K562 (cell line): Measurements from ENCODE around the gene TMEM117. TPM values are rescaled to one million over a fixed set of nuclear protein-coding genes. Genes with fewer than 3 reads are reported as not detected.

Experiments used
- ATAC-seq: fragments of 200-7000 bp; cut with Tn5 transposase; 3 replicates; pipeline ENCODE4 v1.9.1; 2020; ENCODE audit warnings: moderate library complexity
- BruUV-seq: library from RNA; stranded (reverse); fragments of 400-500 nt; replicated peaks from 2 replicates; lab custom pipeline; 2021; lab: Mats Ljungman, UMichigan
- CTCF ChIA-PET: fragments of 300-600 bp; formaldehyde crosslinking; extraction: SDS; loops from one replicate; lab custom pipeline; 2021; ENCODE audit warnings: low intra/inter-chr PET ratio; lab: Yijun Ruan, JAX
- POLR2A ChIA-PET: fragments of 300-600, 350-650 bp; sonication (Branson Sonifier 250); formaldehyde crosslinking; extraction: SDS; loops from one replicate; lab custom pipeline; 2021; ENCODE audit warnings: antibody characterized with exemption, inconsistent platforms; lab: Yijun Ruan, JAX
- DNase-seq, 4 experiments: peaks; one replicate each; pipeline versions ENCODE4 v3.0.0 to v3.0.0-alpha.2; 2011 to 2018; ENCODE audit warnings: low spot score in 3 of 4, mixed read lengths in 3 of 4; ENCODE audit errors: extremely low read depth in 1 of 4
- FAIRE-seq: peaks from 2 replicates; lab custom pipeline; 2011; peaks lifted over from hg19 to GRCh38; lab: Jason Lieb, UNC
- H2AFZ ChIP-seq: 2 replicates; pipeline ENCODE4 v1.6.0; 2011; ENCODE audit warnings: low read depth, low read length, control low read depth, inconsistent platforms
- H3K27ac ChIP-seq: fragments of 200-600 bp; 3 replicates; pipeline ENCODE4 v1.8.0; 2011; ENCODE audit warnings: low read depth, mild to moderate bottlenecking, control low read depth, inconsistent platforms, low read length, moderate library complexity, mixed read lengths; ENCODE audit errors: extremely low read depth
- H3K27me3 ChIP-seq, 2 experiments: fragments of 300-600 bp in 1 of 2; 2 replicates in 1 of 2; 3 replicates in 1 of 2; pipeline versions ENCODE4 v1.6.0 to v1.8.0; 2011; ENCODE audit warnings: inconsistent platforms in 2 of 2, low read length in 2 of 2, mild to moderate bottlenecking in 1 of 2, mixed read lengths in 1 of 2, moderate library complexity in 1 of 2; ENCODE audit not compliant: control insufficient read depth in 2 of 2, insufficient read depth in 2 of 2
- H3K36me3 ChIP-seq: fragments of 300-600 bp; 3 replicates; pipeline ENCODE4 v1.8.0; 2011; ENCODE audit warnings: mild to moderate bottlenecking, low read length, inconsistent platforms; ENCODE audit not compliant: control insufficient read depth, insufficient read depth
- H3K4me1 ChIP-seq, 2 experiments: fragments of 200-600 bp in 1 of 2; replicated peaks in 1 of 2; 2 replicates in 1 of 2; 3 replicates in 1 of 2; pipeline versions ENCODE4 v1.5.1 to v1.8.0; 2011; ENCODE audit warnings: inconsistent platforms in 2 of 2, low read length in 2 of 2, mild to moderate bottlenecking in 1 of 2, mixed read lengths in 1 of 2, moderate library complexity in 1 of 2; ENCODE audit not compliant: control insufficient read depth in 2 of 2, insufficient read depth in 2 of 2
- H3K4me2 ChIP-seq: 2 replicates; pipeline ENCODE4 v1.6.1; 2011; ENCODE audit warnings: low read length, control low read depth, inconsistent platforms, mixed read lengths; ENCODE audit not compliant: insufficient read depth
- H3K4me3 ChIP-seq: fragments of 200-600 bp; sonication (generic), shearing (Covaris generic); 2 replicates; pipeline ENCODE4 v1.5.1; 2016; ENCODE audit warnings: control low read depth, inconsistent platforms
- H3K79me2 ChIP-seq: fragments of 200-600 bp; 3 replicates; pipeline ENCODE4 v1.8.0; 2011; ENCODE audit warnings: low read length, inconsistent platforms; ENCODE audit not compliant: control insufficient read depth, insufficient read depth
- H3K9ac ChIP-seq, 2 experiments: 2 replicates each; pipeline versions ENCODE4 v1.6.0 to v1.6.1; 2011; ENCODE audit warnings: low read depth in 2 of 2, low read length in 2 of 2, control low read depth in 1 of 2, inconsistent platforms in 1 of 2, mild to moderate bottlenecking in 1 of 2, mixed read lengths in 1 of 2; ENCODE audit not compliant: insufficient read depth in 1 of 2
- H3K9me1 ChIP-seq: one replicate; pipeline ENCODE4 v1.6.0; 2011; ENCODE audit warnings: inconsistent platforms, mild to moderate bottlenecking, low read length, moderate library complexity; ENCODE audit not compliant: control insufficient read depth, insufficient read depth
- H3K9me3 ChIP-seq: replicated peaks from 2 replicates; pipeline ENCODE4 v1.5.1; 2011; ENCODE audit warnings: low read depth, low read length, inconsistent platforms; ENCODE audit not compliant: control insufficient read depth, insufficient read depth
- H4K20me1 ChIP-seq: replicated peaks from 2 replicates; pipeline ENCODE4 v1.6.1; 2011; ENCODE audit warnings: low read length, inconsistent platforms, mixed read lengths; ENCODE audit not compliant: control insufficient read depth, insufficient read depth
- BCL6 ChIP-seq: fragments of 250-450 bp; sonication (Bioruptor Pico); IDR thresholded peaks from 2 replicates; pipeline ENCODE4 v1.4.0; 2020
- BRF1 ChIP-seq: IDR thresholded peaks from 3 replicates; pipeline ENCODE4 v1.6.1; 2011; ENCODE audit warnings: borderline replicate concordance, mild to moderate bottlenecking; ENCODE audit not compliant: insufficient read length; ENCODE audit errors: extremely low read depth
- CREB3 ChIP-seq: fragments of 450-650 bp; conservative IDR thresholded peaks from 2 replicates; pipeline ENCODE4 v1.6.1; 2016; ENCODE audit warnings: missing genetic modification characterization, low read depth, mild to moderate bottlenecking, missing compliant biosample characterization, moderate library complexity
- HMG20B ChIP-seq: fragments of 250-450 bp; sonication (Bioruptor Pico); IDR thresholded peaks from 2 replicates; pipeline ENCODE4 v1.5.0; 2021; ENCODE audit warnings: mild to moderate bottlenecking
- IRF9 ChIP-seq: fragments of 450-650 bp; IDR thresholded peaks from 2 replicates; pipeline ENCODE4 v1.6.1; 2016; ENCODE audit warnings: missing biosample characterization, missing genetic modification characterization
- KAT7 ChIP-seq: sonication (generic); formaldehyde crosslinking; IDR thresholded peaks from 2 replicates; pipeline ENCODE4 v1.8.0; 2022; ENCODE audit warnings: missing genetic modification reagents, mild to moderate bottlenecking, borderline replicate concordance
- RBM39 ChIP-seq: fragments of 200-400 bp; formaldehyde crosslinking; optimal IDR thresholded peaks from 2 replicates; pipeline ENCODE3; 2018; ENCODE audit warnings: low read depth, low read length
- TOE1 ChIP-seq, 2 experiments: fragments of 450-650 bp in 1 of 2; sonication (generic) in 1 of 2; formaldehyde crosslinking in 1 of 2; IDR thresholded peaks; 2 replicates each; pipeline versions ENCODE4 v1.7.1 to v1.8.0; 2016 to 2022; ENCODE audit warnings: borderline replicate concordance in 2 of 2, mild to moderate bottlenecking in 2 of 2, antibody characterized with exemption in 1 of 2, inconsistent platforms in 1 of 2, low read depth in 1 of 2, missing genetic modification reagents in 1 of 2, moderate library complexity in 1 of 2
- ZFP36 ChIP-seq: fragments of 150-350 bp; IDR thresholded peaks from 2 replicates; pipeline ENCODE4 v1.6.1; 2018; ENCODE audit warnings: low read length, low read depth; ENCODE audit not compliant: partially characterized antibody
- ZNF445 ChIP-seq: fragments of 250-450 bp; sonication (Bioruptor Pico); IDR thresholded peaks from 2 replicates; pipeline ENCODE4 v1.4.0; 2020; ENCODE audit warnings: low read depth, mild to moderate bottlenecking, moderate library complexity
- ZNF551 ChIP-seq: fragments of 250-450 bp; sonication (Bioruptor Pico); IDR thresholded peaks from 2 replicates; pipeline ENCODE4 v1.5.0; 2021; ENCODE audit warnings: mild to moderate bottlenecking, moderate library complexity
- ZNF740 ChIP-seq, 3 experiments: fragments of 200-800 bp in 1 of 3; sonication (Bioruptor generic) in 1 of 3; sonication (generic) in 1 of 3; formaldehyde crosslinking in 1 of 3; IDR thresholded peaks; 2 replicates each; pipeline versions ENCODE4 v1.6.1 to v1.8.0; 2016 to 2022; ENCODE audit warnings: mild to moderate bottlenecking in 2 of 3, missing compliant biosample characterization in 2 of 3, missing genetic modification characterization in 2 of 3, missing genetic modification reagents in 1 of 3
- WGBS: fragments of 100-300 bp; shearing (Covaris generic); methylation state at CpG from one replicate; pipeline ENCODE4 v1.1.6; 2016; ENCODE audit warnings: low coverage, mixed read lengths; ENCODE audit not compliant: insufficient coverage; ENCODE audit errors: missing lambda C conversion rate; 5-methylcytosine and 5-hydroxymethylcytosine counted together
- in situ Hi-C: fragments of 300-500 bp; cut with MboI; formaldehyde crosslinking; loops from 4 replicates; pipeline ENCODE4 v1.15.0; 2018; ENCODE audit warnings: inconsistent platforms, mixed read lengths
- intact Hi-C: fragments of 100-400 bp; cut with micrococcal nuclease; formaldehyde crosslinking; loops from 2 replicates; pipeline ENCODE4 v1.14.2; 2022
- polyA plus RNA-seq, 8 experiments: library from polyadenylated mRNA; depleted of rRNA in 4 of 8; stranded (reverse) in 5 of 8; unstranded in 3 of 8; fragments of >200 nt; fragmentation: Nextera tagmentation in 2 of 8; fragmentation: Illumina TruSeq in 1 of 8; extraction: Ambion mirVana in 2 of 8; extraction: Trizol in 1 of 8; gene quantifications; 2 replicates each; pipeline versions ENCODE4 v1.2.1 to v1.2.3, GENCODE V29; 2011 to 2014; ENCODE audit warnings: inconsistent platforms in 1 of 8, missing spikeins in 1 of 8
- total RNA-seq, 7 experiments: library from RNA; depleted of rRNA in 6 of 7; stranded (reverse); fragments of >200 nt in 6 of 7; fragmentation: Illumina TruSeq in 2 of 7; extraction: Trizol in 2 of 7; gene quantifications; 2 replicates each; pipeline versions ENCODE4 v1.2.1 to v1.2.3, GENCODE V29; 2011 to 2021; ENCODE audit warnings: low replicate concordance in 1 of 7

Gene TMEM117
- total and polyA plus RNA-seq, 9 of the 15 experiments (the other 6 are each of a cell fraction or from before 2014, with no cell fraction given): 0.31 to 2.8 (median 1.0) TPM

- ChIA-PET CTCF (no interaction called here), POLR2A (no interaction called here)
- no peak overlapping the region for H2AFZ ChIP-seq
- H3K4me2 ChIP-seq: no peak overlapping the region
- H3K27me3 ChIP-seq: no peaks in the 10 kb centered on the region
- H3K27ac ChIP-seq: no peak overlapping the region
- intact Hi-C loops: no loop called here
- H3K36me3 ChIP-seq: no peaks in the 10 kb centered on the region
- no peaks in the 10 kb centered on the region for H3K79me2 ChIP-seq
- no peaks in the 10 kb centered on the region for H3K9me3 ChIP-seq
- H3K9me1 ChIP-seq: no peaks in the 10 kb centered on the region
- no peak for ATAC-seq
- H4K20me1 ChIP-seq: no peaks in the 10 kb centered on the region
- no peak for FAIRE-seq
- no peak for TF ChIP-seq ZNF740 (CRISPR knock-in tag; IDR thresholded peaks at IDR 0.05)
- no peak for TF ChIP-seq ZNF740 (tag; IDR thresholded peaks at IDR 0.05)
- in situ Hi-C loops: no loop called here
- no TSS peak for BruUV-seq
- no peak for DNase-seq
- H3K4me3 ChIP-seq: no peak overlapping the region
- H3K9ac ChIP-seq: no peak overlapping the region
- H3K4me1 ChIP-seq: no peaks in the 10 kb centered on the region
- WGBS: 0% methylated on average over 1 of the region's 1 CpG
Observed at GRCh38 chr12:43896496-43896895, 60.6 kb downstream of the TMEM117 start.

- WGBS: 0% methylated on average over 3 of the region's 3 CpGs
- no peak overlapping the region for H2AFZ ChIP-seq
- BruUV-seq: no TSS peak
- DNase-seq (no peak), FAIRE-seq (no peak), ATAC-seq (no peak)
- no peaks in the 10 kb centered on the region for H3K4me1 ChIP-seq
- no peak overlapping the region for H3K4me3 ChIP-seq
- H3K79me2 ChIP-seq: no peaks in the 10 kb centered on the region
- in situ Hi-C loops: no loop called here
- H4K20me1 ChIP-seq: no peaks in the 10 kb centered on the region
- no peak overlapping the region for H3K4me2 ChIP-seq
- POLR2A ChIA-PET: no interaction called here
- no peak overlapping the region for H3K27ac ChIP-seq
- no peaks in the 10 kb centered on the region for H3K9me3 ChIP-seq
- CTCF ChIA-PET: no interaction called here
- no peak overlapping the region for H3K9ac ChIP-seq
- H3K9me1 ChIP-seq: no peaks in the 10 kb centered on the region
- H3K36me3 ChIP-seq: no peaks in the 10 kb centered on the region
- H3K27me3 ChIP-seq: no peaks in the 10 kb centered on the region
- intact Hi-C loops: no loop called here
- TF ChIP-seq HMG20B (CRISPR knock-in tag) (no peak), BRF1 (no peak), CREB3 (tag) (no peak), BCL6 (CRISPR knock-in tag) (no peak), ZNF445 (CRISPR knock-in tag) (no peak), TOE1 (IDR thresholded peaks at IDR 0.05; ENCODE audit: borderline replicate concordance) (no peak), TOE1 (CRISPR knock-in tag; IDR thresholded peaks at IDR 0.05; ENCODE audit: borderline replicate concordance, low read depth) (no peak), ZNF551 (CRISPR knock-in tag) (no peak), RBM39 (no peak), IRF9 (no peak), ZFP36 (no peak), KAT7 (CRISPR knock-in tag) (no peak)
Observed at GRCh38 chr12:43898474-43898873, 62.6 kb downstream of the TMEM117 start.
